NCI-H460 (cell line): Measurements from ENCODE around the gene GALNT17. TPM values are rescaled to one million over a fixed set of nuclear protein-coding genes. Genes with fewer than 3 reads are reported as not detected.
"Not testable (repeated sequence)": the region's sequence is repeated elsewhere in the genome, so short reads cannot be mapped to it uniquely, and the experiment has no call there.

ENCODE experiments used
- DNase-seq: peaks from one replicate; pipeline ENCODE4 v3.0.0-alpha.2; 2016; ENCODE audit warnings: low read depth; ENCODE audit errors: extremely low read depth
- total RNA-seq: library from RNA; depleted of rRNA; stranded (reverse); fragments of >200 nt; shearing (Covaris generic); gene quantifications from 2 replicates; pipeline ENCODE4 v1.2.3, GENCODE V29; 2014

The GALNT17 gene
- total RNA-seq, 1 experiment from 2014 or later: 3.1 TPM

DNA sequence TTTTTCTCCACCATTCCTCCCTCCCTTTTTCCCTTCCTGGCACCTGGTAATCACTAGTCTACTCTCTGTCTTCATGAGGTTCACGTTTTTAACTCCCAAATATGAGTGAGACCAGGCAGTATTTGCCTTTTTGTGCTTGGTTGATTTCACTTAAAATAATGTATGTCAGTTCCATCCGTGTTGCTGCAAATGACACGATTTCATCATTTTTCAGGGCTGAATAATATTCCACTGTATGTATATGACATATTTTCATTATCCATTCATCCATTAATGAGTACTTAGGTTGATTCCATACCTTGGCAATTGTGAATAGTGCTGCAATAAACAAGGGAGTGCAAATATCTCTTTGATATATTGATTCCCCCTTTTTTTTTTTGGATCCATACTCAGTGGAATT is 25.8 kb downstream of the GALNT17 start:
- no peak for DNase-seq

- no peak for DNase-seq
Measured at GRCh38 chr7:71165708-71166107, 33.8 kb downstream of the GALNT17 start.

GRCh38 chr7:71171476-71171875 is 39.5 kb downstream of the GALNT17 start:
- no peak for DNase-seq

DNA sequence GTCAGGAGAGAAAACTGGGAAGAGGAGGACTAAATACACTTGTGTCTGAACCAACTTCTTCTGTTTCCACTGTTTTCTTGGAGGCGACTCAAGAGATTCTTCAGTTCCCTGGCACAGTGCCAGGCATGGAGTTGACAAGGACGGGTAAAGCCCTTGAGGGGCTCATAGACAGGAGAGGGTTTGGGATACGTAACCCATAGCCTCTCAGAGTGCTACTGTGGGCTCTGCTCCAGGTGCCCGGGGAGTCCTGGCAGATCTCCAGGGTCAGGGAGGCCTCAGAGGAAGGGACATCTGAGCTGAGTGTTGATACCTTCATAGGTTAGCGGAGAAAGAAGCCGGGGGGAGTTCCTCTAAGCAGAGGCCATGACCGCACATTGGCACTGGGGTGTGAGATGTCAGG is 42.0 kb downstream of the GALNT17 start:
- no peak for DNase-seq

DNA sequence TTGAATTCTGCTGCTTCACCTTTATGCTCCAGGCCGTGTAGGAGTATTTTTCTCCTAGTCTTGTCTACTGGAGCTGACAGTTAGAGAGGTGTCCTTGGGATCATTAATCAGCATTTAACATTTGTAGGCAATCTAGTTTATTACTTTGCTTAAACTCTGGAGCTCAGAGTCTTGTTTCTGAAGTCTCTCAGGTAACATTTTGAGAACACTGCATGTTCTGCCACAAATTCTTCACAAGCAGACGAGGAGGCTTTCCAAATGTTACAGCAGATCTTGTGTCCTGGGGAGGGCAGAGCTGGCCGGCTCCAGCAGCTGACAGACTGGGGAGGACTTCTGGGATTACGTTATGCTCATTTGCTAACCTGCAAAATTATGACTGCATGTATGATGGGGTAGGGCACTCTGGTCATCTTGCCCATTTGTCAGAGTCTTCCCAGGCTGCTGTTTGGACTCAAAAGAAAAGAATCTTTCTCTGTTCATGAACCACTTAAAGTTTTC is 50.5 kb downstream of the GALNT17 start:
- no peak for DNase-seq

- no peak for DNase-seq
Measured at GRCh38 chr7:71184136-71184535, 52.2 kb downstream of the GALNT17 start.

DNA sequence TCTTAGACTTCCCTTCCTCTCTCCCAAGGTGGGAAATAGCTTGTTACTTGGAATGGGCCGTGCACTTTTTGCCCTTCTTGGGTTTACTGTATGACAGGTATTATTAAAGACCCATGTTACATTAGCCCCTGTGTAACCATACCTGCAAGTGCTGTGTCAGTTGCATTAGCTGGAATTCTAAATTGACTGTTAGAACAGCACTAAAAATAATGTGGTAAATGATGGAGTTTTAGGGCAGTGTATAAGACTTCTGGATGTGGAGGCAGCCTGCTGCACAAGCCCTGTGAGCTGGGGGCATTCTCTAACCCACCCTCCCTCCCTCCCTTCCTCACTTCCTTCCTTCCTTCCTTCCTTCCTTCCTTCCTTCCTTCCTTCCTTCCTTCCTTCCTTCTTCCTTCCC is 52.7 kb downstream of the GALNT17 start:
- no peak for DNase-seq

GRCh38 chr7:71186535-71187057 is 54.7 kb downstream of the GALNT17 start:
- DNase-seq: no peak

- DNase-seq: no peak
Measured at GRCh38 chr7:71191771-71192170, 59.8 kb downstream of the GALNT17 start.

GRCh38 chr7:71193099-71193810 is 61.3 kb downstream of the GALNT17 start:
- no peak for DNase-seq

GRCh38 chr7:71198391-71198790 is 66.4 kb downstream of the GALNT17 start:
- DNase-seq: no peak

GRCh38 chr7:71198887-71199286 is 66.9 kb downstream of the GALNT17 start:
- DNase-seq: no peak

DNA sequence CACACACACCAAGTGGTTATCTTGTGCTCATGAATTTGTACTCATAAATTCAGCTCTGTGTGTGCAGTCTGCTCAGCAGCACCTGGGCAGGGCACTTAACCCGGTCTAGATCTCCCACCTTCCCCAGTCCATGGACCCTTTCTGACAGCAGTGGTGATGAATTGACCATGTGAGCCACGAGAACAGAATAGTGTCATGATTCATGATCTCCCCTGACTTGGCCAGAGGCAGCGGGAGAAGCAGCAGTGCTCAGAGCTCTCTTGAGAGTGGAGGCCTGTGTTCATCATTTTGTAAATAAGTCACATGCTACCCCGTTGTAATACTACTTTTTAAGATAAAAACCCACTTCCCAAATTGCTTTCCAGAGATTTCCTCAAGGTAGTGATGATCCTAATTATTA is 74.2 kb downstream of the GALNT17 start:
- no peak for DNase-seq

DNA sequence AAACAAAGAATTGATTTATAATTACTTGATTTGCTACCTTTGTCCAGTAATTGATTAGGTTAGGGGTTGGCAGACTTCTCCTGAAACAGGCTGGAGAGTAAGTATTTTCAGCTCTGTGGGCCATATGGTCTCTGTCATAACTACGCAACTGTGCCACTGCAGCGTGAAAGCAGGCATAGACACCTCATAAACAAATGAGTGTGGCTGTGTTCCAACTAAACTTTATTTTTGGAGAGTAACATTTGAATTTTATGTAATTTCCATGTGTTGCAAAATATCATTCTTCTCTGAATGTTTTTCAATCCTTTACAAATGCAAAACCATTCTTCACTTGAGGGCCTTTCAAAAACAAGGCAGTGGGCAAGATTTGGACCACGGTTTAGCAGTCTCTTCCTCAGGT is 76.9 kb downstream of the GALNT17 start:
- DNase-seq: no peak

DNA sequence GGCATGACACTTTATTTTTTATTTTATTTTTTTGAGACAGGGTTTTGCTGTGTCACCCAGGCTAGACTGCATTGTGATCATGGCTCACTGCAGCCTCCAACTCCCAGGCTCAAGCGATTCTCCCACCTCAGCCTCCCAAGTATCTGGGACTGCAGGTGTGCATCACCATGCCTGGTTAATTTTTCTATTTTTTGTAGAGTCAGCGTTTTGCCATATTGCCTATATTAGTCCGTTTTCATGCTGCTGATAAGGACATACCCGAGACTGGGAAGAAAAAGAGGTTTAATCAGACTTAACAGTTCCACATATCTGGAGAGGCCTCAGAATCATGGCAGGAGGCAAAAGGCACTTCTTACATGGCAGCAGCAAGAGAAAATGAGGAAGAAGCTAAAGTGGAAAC is 77.5 kb downstream of the GALNT17 start:
- DNase-seq: not testable (repeated sequence)

DNA sequence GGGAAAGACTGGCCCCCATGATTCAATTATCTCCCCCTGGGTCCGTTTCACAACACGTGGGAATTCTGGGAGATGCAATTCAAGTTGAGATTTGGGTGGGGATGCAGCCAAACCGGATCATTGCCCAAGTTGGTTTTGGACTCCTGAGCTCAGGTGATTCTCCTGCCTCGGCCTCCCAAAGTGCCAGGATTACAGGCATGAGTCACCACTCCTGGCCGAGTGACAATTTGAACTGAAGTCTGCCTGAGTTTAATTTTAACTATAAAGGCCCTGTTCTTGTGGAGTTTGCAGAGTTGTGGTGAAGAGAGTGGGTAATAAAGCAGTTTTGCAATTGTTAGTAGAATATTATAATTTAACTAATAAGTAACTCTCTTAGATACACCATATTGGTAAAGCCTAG is 78.3 kb downstream of the GALNT17 start:
- no peak for DNase-seq

GRCh38 chr7:71212433-71212832 is 80.5 kb downstream of the GALNT17 start:
- not testable (repeated sequence) for DNase-seq

GRCh38 chr7:71216211-71216610 is 84.3 kb downstream of the GALNT17 start:
- DNase-seq: no peak

GRCh38 chr7:71220210-71220695 is 88.3 kb downstream of the GALNT17 start:
- no peak for DNase-seq

DNA sequence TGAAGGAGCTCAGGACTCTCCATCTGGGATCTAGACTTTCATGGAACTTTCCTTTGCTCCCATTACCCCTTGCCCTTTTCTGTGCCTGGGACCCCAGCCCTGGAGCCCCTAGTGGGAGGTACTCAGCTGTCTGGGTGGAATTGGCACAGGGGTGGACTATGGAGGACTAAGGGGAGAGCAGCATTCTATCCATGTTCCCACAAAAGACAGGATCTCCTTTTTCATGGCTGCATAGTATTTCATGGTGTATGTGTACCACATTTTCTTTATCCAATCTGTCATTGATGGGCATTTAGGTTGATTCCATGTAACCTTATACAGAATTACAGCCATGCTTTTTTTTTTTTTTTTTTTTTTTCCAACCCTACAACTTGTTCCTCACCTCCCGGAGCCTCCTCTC is 89.1 kb downstream of the GALNT17 start:
- no peak for DNase-seq

- no peak for DNase-seq
Measured at GRCh38 chr7:71221549-71221948, 89.6 kb downstream of the GALNT17 start.

GRCh38 chr7:71227126-71227525 is 95.2 kb downstream of the GALNT17 start:
- no peak for DNase-seq
